ENCODE results near the gene PTBP3.
"Not testable (repeated sequence)": the region's sequence is repeated elsewhere in the genome, so short reads cannot be mapped to it uniquely, and the experiment has no call there.

Gene PTBP3

DNA sequence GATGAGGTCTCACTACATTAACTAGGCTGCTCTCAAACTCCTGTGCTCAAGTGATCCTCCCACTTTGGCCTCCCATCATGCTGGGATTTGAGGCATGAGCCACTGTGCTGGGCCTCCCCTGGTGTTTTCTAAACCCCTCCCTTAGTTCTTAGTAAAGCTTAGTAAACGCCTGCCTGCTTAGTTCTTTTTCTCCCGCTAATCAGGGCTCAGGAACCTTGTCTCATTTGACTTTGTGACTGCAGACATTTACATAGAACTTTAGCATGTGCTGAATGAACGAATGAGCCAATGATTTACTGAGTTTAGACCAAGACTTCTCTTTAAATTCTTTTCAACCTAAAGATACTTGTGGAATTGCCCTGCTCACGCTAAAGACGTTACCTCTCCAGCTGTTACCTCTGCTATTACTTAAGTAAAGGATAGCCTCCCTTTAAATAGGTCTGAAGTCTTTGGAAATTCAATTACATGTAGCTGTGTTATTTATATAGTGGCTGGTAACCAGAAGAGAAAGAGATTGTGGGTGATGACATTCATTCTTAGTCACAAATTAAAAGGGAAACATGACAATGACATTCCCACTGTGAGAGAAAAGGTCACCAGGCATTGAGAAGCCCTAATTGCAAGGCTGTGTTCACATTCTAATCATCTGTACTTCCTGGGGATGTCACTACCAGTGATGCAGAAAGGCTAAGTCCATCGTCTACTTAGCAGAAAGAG, 139.7 kb downstream of the PTBP3 start:
- no peak for DNase-seq

DNA sequence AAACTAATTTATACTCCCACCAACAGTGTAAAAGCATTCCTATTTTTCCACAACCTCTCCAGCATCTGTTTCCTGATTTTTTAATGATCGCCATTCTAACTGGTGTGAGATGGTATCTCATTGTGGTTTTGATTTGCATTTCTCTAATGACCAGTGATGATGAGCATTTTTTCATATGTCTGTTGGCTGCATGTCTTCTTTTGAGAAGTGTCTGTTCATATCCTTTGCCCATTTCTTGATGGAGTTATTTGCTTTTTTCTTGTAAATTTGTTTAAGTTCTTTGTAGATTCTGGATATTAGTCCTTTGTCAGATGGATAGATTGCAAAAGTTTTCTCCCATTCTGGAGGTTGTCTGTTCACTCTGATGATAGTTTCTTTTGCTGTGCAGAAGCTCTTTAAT, 143.1 kb downstream of the PTBP3 start:
- not testable (repeated sequence) for DNase-seq

DNA sequence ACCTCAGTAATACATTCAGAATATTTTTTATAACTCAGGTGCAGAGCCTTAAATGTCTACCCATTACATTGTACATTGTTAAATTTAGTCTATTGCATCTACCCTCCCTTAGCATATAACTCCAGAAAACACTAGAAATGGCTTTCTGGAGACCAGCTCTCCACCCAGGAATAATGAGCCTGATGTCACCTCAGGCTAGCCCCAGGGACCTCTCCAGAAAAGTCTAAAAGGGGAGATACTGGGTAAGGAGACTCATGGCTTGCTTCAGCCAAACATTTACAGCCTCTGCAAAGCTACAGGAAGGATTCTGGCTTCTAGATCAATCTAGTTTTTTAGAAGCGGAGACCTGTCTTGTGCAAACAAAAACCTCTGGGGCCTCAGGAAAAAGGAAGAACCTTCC, 144.5 kb downstream of the PTBP3 start:
- no peak for DNase-seq

DNA sequence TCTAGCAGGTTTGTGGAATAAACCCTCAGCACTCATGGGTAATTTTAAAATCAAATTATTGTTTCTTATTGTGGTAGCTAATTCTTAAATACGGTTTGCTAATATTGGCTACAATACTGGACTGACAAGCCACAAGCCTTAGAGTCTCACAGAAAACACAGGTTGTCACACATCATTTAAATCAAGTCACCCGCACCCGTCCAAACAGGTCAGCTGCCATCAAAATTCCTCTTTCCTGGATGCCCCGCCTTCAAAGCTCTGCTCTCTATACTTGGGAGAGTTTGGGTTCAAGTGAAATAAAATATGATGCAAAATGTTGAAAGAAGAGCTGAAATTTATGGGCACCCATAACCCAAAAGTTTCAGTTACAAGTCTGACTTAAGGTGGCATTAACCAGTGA, 146.0 kb downstream of the PTBP3 start:
- DNase-seq, result no peak

DNA sequence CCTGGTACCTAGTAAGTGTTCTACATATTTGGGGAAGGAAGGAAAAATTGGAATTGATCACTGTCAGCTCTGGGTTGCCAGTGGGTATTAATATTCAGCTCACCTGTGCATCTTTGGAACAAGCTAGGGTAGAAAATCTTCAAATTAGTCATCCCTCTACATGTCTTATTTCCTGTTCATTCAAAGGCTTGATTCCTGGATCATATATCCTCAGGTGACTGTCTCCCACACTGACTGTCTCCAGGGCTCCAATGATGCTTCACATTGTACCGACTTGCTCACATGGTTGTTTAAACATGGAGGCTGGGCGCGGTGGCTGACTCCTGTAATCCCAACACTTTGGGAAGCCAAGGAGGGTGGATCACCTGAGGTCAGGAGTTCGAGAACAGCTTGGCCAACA, 146.7 kb downstream of the PTBP3 start:
- no peak for DNase-seq

DNA sequence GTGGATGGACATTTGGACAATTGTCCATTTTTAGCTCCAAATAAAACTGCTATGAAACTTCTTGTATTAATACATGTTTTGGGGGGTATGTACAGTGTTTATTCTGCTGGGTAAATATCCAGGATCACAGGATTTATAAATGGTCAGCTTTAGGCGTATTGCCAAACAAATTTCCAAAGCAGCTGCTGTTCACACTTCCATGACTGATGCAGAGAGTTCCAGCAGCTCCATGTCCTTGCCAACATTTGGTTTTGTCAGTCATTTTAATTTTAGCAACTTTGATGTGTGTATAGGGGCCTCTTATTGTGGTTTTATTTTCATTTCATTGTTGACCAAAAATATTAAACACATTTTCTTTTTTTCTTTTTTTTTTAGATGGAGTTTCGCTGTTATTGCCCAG, 148.5 kb downstream of the PTBP3 start:
- no peak for DNase-seq

DNA sequence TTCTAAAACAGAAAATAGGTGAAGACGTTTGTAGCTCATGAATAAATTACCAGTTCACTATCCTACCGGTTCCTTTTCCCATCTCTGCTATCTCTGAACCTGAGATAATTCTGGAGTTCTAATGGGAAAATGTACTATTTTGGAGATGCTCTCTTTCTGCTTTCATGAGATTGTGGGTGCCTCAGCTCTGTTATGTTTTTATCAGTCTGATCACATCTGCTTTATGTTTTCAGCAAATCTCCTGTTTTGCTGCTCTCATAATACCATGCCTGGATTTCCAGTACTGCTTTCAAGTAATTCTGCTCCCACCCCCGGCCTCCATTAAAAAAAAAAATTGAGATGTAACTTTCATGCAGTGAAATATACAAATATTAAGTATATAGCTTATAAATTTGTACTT, 149.2 kb downstream of the PTBP3 start:
- no peak for DNase-seq

DNA sequence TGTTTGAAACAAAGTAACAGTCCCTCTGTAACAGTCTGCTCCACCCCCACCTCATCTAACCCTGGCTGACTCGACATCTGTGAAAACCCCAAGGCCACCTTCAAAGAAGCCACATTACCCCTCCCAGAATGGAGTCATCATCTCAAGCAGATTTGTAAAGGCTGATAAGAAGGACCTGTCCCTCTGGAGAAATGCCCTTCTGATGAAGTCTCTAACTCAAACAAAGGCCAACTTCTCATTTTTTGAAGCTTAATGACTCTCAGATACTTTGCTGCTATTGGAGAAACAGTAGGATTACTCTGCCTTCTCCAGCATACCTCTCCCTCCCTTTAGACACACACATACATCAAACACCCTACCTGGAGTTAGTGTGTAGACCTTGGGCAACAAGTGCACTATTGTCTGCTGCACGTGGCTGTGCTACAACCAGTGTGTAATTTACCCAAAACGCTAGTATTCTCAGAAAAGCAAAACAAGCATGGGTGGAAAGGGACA, 153.0 kb downstream of the PTBP3 start:
- no peak for DNase-seq

DNA sequence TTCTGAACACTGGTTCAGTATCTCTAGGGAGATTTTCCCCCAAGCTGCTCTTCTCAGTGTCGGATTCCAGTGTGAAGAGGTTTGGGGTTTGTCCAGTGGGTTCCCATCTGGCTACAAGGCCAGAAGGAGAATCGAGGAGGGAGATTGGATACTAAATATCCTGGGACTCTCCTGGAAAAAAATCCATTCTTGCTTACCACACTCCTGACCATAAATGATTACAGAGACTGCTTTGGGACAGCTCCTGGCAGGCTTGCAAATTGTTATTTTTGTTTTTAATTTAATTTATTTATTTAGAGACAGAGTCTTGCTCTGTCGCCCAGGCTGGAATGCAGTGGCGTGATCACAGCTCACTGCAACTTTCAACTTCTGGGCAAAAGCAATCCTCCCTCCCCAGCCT, 153.6 kb downstream of the PTBP3 start:
- no peak for DNase-seq

DNA sequence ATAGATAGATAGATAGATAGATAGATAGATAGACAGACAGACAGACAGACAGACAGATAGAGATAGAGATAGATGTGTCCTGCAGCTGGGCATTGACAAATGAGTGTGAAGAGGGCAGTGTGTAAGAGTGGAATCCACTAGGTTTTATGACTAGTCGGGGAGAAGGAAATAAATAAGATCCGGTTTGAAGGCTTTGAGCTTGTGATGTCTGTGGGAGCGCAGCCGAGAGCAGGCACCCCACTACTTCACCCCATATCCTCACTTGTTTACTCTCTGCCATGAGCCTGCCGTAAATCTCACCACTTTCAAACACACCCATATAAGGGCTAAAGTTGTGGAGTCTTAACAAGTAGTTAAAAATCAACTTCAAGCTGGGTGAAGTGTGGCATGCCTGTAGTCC, 156.9 kb downstream of the PTBP3 start:
- DNase-seq, result no peak

DNA sequence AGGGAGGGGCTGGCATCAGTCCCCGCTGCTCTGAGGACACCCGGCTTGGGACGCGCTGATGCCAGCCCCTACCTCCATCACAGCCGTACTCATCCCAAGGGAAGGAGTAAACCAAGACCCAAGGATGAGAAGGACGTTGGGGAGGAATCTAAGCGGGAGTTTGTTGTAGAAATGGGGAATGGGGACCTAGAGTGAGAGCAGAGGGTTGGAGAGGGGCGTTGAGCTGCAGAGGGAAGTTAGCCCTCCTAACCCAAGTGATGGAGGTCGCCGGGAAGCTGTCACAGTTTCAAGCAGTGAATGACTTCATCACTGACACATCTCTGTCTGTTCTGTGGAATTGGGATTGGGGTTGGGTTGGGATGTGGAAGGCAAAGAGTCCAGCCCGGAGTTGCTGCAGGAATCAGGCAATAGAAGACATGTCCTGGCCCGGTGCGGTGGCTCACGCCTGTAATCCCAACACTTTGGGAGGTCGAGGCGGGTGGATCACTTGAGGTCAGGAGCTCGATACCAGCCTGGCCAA, 157.6 kb downstream of the PTBP3 start:
- DNase-seq, result no peak

DNA sequence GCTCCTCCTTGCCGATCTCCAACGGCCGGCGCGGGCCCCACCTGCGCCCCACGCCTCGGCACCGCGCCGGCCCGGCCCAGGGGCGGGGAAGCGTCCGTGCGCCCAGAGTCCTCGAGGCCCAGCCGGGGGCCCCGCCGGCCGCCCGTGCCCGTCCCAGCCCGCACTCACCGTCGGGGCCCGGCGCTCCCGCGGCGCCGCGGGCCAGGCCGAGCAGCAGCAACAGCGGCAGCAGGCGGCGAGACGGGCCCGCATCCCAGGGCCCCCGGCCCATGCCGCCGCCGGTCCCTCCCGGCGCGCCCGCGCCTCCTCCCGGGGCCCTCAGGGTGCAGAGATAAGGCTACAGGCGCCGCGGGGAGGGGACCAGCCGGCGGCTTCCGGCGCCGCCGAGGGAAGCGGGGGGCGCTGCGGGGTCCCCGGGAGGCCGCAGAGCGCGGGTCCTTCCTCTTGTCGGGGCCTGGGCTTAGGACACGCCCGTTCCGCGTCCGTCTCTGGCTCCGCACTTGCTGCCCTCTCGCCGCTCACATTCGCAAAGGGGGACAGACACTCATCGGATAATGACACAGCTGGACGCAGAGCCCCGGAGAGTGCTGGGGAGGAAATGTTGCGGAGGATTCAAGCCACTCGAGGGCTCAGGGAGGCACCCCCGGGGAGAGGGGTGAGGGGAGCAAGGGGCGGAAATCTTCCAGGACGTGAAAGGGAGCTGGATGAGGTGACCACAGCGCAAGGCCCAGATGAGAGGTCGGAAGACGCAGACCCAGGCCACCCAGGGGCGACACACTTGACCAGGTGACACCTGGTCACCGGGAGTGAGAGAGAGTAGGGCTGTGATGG, 158.2 kb downstream of the PTBP3 start, which contains the start of gene SUSD1:
Gene SUSD1 (minus strand): TSS at position 333 of the 831 bp plus-strand sequence. CDS start 62 bp downstream, at position 271.
- no peak for DNase-seq

DNA sequence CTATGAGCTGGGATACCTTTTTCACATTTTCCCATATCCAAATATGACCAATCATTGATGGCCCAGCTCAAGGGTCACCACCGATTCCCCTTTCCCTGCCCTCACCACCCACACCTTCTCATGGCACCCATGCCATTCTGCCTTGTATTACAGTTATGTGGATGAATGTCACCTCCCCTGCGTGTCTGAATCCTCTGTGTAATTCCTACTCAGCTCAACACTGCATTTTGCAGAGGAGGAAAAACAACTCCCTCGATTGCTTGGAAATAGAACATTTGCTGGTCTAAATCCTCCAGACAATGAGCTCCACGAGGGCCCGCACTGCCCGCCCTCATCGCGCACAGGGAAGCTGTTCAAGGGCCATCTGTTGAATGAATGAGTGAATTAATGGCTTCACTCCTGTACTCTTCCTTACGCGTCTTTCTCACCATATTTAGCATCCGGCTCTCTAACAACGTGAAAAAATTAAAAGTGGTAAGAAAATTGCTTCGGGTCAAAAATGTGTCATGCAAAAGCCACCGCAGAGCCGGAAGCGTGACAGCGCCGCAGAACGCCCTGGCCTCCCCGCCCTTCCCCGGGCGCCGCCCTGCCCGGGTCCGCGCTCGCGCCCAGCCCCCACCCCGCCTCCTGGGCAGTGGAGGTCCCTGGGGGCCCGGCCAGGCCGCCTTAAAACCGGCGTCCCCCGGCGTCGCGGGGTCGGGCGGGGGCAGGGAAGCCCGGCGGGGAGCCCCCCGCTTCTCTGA, 159.0 kb downstream of the PTBP3 start:
- no peak for DNase-seq

DNA sequence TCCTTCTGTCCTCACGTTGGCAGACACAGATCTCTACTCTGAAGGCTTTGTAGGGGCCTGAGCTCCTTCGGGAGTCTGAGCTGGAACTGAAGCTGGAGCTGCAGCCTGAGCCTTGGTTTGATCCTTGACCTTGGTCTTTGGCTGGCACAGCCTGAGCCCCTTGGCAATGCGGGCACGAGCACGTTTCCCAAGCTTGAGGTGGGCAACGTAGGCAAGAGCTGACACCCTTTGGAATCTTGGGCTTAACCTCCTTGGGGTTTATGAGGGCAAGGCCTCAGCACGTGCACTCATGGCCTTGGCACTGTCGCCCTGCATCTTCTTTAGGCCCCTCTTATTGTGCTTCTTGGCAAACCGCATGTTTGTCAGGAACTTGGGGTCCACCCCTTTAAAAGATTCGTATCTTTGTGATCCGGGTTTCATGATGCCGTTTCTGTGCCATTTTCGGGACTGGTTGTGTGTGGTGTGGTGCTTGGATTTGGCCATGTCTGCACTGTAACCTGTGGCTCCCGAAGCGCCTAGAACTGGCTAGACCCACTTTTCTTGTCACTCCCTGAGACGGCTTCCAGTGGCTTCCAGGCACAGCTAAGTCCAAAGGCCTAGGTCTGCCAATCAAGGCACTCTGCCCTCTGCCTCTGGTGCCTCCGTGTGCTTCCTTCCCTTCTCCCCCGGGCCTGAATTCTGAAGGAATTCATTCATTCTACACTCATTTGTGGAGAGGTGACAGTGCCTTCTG, 159.8 kb downstream of the PTBP3 start:
- no peak for DNase-seq

DNA sequence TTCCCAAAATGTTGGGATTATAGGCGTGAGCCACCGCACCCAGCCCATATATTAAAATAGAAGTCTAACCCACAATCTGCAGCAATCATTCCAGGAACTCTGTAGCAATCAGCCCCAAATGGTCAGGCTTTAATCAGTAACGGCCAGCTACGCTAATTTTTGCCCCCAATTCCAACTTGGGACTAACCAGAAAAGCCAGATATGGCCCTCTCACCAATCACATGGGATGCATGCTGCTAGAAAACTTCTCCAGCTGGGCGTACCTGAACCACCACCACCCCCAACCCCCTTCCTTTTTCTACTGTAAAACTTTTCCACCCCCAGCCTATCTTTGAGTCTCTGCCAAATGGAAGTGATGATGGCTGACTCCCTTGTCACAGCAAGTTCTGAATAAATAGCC, 162.5 kb downstream of the PTBP3 start:
- DNase-seq, result no peak

DNA sequence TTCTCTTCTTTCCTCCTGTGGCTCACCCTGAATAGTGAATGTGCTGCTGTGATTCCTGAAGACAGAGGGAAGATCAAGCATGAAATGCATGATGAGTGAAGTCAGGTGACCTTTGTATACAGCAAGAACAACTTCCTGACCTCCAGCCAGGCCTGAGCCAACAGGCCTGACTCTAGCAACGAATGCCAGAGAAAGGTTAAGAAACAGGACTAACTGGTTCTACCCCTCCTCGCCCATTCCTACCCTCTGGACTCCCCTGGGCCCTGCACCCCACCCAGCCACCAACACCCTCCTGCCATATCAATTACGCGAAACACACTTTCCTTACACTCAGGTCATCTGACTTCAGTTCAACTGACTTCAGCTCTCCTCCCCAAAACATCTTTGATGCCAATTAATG, 163.2 kb downstream of the PTBP3 start:
- DNase-seq, result peak; percentile 18

DNA sequence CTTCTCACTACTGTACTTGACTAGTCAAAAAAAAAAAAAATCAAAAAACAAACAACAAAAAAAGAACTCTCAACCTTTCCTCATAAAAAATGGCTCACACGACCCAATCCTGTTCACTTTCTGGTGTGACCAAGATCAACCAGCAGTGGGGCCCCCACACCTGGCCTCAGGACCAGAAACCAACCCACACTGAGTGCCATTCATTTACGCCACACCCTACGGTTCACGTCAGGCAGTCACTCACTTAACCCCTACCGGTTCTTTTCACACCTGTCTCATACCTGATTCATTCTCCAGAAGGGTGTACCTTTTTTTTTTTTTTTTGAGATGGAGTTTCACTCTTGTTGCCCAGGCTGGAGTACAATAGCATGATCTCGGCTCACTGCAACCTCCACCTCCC, 164.1 kb downstream of the PTBP3 start:
- no peak for DNase-seq

DNA sequence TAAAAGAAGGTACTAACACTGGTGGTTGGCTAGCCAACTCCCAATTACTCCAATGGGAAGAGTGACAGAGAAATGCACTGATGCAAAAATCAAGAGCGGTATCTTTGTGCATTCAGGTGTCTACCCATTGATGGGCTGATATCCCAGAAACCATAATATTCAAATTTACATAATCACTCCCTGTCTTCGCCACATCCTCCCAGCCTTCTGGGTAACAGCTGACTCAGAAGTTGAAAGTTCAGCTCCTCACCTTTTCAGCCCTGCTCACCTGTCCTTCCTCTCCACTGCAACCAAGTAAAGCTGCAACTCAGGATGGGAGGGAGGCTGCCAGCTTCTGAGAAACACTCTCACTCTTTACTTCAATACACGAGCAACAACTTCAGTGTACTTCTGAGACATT, 165.2 kb downstream of the PTBP3 start:
- no peak for DNase-seq
